GM21367 (cell line): ENCODE data around the gene LRRC4C.

ENCODE experiments used
- ATAC-seq: cut with Tn5 transposase; IDR thresholded peaks from one replicate; pipeline ENCODE4 v1.9.1; 2021; ENCODE audit not compliant: unreplicated experiment

The LRRC4C gene

GRCh38 chr11:41459465-41460401 lies at the start of gene LRRC4C:
Gene LRRC4C (minus strand): TSS chr11:41459652.
- no peak for ATAC-seq

GRCh38 chr11:41508121-41508520 lies 48.7 kb upstream of the LRRC4C start:
- ATAC-seq: no peak

- no peak for ATAC-seq
Observed at GRCh38 chr11:41499429-41499828, 40.0 kb upstream of the LRRC4C start.

- no peak for ATAC-seq
Observed at GRCh38 chr11:41498726-41499125, 39.3 kb upstream of the LRRC4C start.

GRCh38 chr11:41497974-41498373 lies 38.5 kb upstream of the LRRC4C start:
- no peak for ATAC-seq

- ATAC-seq: no peak
Observed at GRCh38 chr11:41494716-41495115, 35.3 kb upstream of the LRRC4C start.

GRCh38 chr11:41486424-41486823 lies 27.0 kb upstream of the LRRC4C start:
- ATAC-seq: no peak

GRCh38 chr11:41483956-41484355 lies 24.5 kb upstream of the LRRC4C start:
- no peak for ATAC-seq

GRCh38 chr11:41479179-41479578 lies 19.7 kb upstream of the LRRC4C start:
- ATAC-seq: no peak

GRCh38 chr11:41461057-41461681 lies 1.7 kb upstream of the LRRC4C start:
- ATAC-seq: no peak

GRCh38 chr11:41458641-41459040 lies 811 bp downstream of the LRRC4C start:
- no peak for ATAC-seq

- ATAC-seq: no peak
Observed at GRCh38 chr11:41458154-41458553, 1.3 kb downstream of the LRRC4C start.

- no peak for ATAC-seq
Observed at GRCh38 chr11:41457216-41458014, 2.0 kb downstream of the LRRC4C start.

GRCh38 chr11:41456269-41456668 lies 3.2 kb downstream of the LRRC4C start:
- ATAC-seq: no peak

- no peak for ATAC-seq
Observed at GRCh38 chr11:41451011-41451410, 8.4 kb downstream of the LRRC4C start.

GRCh38 chr11:41449483-41450050 lies 9.9 kb downstream of the LRRC4C start:
- ATAC-seq: no peak

- ATAC-seq: no peak
Observed at GRCh38 chr11:41446566-41446965, 12.9 kb downstream of the LRRC4C start.

- ATAC-seq: no peak
Observed at GRCh38 chr11:41446107-41446506, 13.3 kb downstream of the LRRC4C start.

GRCh38 chr11:41437006-41437490 lies 22.4 kb downstream of the LRRC4C start:
- no peak for ATAC-seq

- no peak for ATAC-seq
Observed at GRCh38 chr11:41435531-41435930, 23.9 kb downstream of the LRRC4C start.

GRCh38 chr11:41431784-41432183 lies 27.7 kb downstream of the LRRC4C start:
- ATAC-seq: no peak
